MV-4-11 (cell line): ENCODE data around the gene KRT5.

ENCODE experiments used
- DNase-seq: peaks from one replicate; lab custom pipeline; 2025; lab: John Stamatoyannopoulos, UW

The KRT5 gene

DNA sequence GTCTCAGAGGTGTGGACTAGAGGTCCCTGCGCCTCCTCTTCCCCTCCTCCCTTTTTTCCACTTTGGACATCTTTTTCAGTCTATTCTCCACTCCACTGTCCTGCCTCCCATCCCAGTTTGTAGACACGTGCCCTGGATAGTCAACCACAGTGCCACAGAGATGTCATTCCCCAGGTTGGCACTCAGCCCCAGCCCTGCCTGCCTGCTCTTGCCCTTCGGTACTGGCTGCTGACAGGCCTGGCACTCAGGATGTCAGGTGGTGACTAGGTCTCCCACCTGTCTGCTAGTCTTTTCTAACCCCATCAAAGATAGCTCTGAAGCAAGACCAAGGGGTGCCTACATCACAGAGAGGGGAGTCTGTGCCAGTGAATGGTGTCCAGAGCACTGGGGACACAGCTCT is 16.9 kb upstream of the KRT5 start:
- no peak for DNase-seq

- DNase-seq, result no peak
Measured at GRCh38 chr12:52535574-52535973, 15.4 kb upstream of the KRT5 start.

- DNase-seq, result no peak
Measured at GRCh38 chr12:52534482-52534881, 14.3 kb upstream of the KRT5 start.

- peak; percentile 2 for DNase-seq
Measured at GRCh38 chr12:52533686-52534470, 13.7 kb upstream of the KRT5 start.

DNA sequence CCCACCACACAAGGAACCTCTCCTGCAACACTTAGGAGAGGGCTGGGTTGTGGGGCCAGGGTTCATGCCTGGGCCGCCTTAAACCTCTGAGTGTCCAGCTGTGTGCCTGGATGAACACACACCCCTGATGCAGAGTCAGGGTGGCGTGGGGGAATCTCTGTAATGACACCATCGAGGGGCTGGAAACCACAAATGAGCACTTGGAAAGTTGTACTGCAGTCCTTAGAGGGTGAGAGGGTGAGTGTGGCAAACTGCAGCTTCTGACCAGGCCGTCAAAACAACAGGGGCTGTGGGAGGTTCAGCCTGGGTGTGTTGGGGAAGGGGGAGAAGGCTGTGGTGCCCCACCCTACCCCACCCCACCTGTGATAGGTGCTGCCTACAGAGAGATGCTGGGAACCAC is 12.4 kb upstream of the KRT5 start:
- peak; percentile 33 for DNase-seq

DNA sequence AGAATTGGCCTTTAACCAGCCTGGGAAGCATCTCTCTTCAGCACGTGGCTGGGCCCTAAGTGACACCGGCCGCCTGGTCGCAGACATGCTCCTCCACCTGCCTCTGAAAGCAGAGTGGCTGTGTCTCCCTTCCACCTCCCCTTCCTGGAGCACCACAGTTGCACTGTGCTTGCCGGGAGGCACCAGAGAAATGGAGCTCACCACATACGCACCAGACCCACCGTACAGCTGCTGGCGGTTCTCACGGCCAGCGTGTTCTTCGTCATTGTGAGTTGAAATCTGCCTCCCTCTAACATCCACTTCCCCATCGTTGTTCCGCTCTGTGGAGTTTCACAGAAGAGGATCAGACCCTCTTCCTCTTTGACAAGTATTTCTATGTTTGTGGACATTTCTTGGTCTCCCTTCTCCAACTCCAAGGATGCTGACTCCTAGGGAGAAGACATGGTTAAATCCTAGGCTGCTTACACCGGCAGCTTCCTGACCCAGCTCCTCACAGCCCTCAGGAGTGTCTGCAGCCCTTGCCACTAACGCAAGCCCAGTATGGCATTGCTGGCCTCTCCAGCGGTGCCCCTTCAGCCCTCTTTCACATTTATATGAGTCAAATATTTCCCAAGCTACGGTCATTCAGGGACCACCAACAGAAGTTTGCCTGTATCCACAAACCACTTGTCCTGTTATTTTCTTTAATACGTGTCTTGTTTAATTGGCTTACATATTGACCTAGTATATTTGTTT is 11.5 kb upstream of the KRT5 start:
- DNase-seq, result peak; percentile 93

DNA sequence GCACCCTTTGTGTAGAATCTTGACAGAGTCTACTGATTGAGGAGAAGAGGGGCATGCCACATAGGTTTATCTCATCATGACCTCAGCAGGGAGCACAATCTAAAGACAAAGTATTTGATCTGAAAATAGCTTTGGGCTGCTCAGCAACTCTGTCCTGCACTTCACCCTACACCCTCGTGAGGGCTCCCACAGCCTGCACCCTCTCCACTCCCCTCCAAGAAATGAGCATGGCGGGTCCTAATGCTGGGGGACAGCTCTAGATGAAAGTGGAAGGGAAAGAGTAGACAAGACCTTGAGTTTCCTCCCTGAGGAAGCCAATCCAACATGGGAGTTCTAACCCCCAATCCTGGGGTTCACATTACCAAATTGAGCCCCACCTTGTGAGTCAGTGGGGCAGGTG is 10.7 kb upstream of the KRT5 start:
- no peak for DNase-seq

DNA sequence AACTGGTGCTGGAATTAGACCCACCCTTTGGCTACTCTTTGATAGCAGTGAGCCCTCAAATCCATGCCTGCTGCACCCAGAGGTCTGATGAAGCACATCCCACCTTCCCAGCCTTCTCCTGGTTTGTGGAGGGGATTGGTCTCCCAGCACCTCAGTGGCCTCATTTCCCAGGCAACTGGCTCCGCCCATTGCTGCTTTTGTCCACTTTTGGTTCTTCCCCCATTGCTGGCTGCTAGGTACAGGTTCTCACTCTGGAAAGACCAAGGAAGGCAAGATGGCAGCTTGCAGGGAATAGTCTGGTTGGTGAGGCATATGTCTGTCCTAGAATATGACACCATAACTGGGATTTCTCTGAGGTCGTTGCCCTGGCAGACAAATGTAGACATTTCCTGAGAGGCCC is 10.2 kb upstream of the KRT5 start:
- no peak for DNase-seq

GRCh38 chr12:52529846-52530245 is 9.7 kb upstream of the KRT5 start:
- DNase-seq, result no peak

DNA sequence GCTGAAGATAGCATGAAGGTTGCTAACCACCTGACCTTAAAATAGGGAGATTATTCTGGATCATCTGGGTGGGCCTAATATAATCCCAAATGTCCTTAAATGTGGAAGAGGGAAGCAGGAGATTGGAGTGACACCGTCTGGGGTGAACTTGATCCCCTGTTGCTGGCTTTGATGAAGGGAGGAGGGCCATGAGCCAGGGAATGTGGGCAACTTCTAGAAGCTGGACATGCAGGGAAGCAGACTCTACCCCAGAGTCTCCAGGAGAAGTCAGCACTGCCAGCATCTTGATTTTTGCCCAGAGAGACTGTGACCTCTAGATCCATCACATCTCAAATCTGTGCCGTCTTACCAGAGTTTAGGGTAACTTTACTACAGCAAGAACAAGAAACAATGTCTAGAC is 9.2 kb upstream of the KRT5 start:
- no peak for DNase-seq

- DNase-seq, result no peak
Measured at GRCh38 chr12:52528641-52529143, 8.5 kb upstream of the KRT5 start.

DNA sequence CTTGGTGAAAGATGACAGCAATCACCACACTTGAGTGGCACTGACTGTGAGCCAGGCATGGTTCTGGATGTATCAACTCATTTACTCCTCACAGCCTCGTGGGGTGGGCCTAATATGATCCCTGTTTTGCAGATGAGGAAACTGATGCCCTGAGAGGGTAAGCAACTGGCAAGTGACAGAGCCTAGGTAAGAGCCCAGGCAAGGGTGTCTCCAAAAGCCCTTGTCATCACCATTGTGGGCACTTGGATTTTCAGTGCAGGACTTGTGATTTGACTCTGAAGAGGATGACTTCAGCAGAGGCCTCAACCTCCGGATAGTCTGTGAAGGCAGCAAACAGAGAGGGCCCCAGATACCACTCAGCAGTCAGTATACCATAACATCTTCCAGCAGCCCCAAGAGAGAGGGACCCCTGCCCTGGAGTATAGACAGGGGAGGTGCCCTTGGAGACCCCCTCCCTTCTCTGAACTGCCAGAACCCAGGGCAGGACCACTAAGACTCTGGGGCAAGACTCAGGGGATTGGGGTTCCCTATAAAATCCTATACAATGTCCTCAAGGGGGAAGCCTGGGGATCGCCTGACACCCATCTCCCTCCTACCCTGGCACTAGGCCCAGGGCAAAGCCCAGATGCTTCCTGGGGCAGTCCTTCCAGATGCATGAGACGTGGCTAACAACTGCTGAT is 7.1 kb upstream of the KRT5 start:
- no peak for DNase-seq

DNA sequence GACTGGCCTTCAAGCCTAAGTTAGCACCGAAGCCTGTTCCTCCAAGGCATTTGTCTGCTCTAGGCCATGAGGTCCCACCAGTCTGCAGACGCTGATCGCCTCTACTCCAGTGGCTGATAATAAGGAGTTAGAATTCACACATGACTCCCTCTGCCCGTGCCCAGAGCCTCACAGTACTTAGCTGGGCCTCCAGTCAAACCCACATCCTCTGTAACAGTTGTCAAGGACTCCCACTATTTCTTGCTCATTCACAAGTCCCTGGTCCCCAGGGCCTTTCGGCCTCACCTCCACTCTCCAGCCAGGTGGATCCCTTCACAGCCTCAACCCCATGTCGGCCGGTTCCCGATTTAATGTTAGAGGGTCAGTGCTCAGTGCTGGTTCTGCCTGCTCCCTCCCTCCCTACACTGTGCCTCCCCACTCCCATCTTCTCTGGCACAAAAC is 6.3 kb upstream of the KRT5 start:
- DNase-seq, result no peak

GRCh38 chr12:52525661-52526499 is 5.7 kb upstream of the KRT5 start:
- no peak for DNase-seq

DNA sequence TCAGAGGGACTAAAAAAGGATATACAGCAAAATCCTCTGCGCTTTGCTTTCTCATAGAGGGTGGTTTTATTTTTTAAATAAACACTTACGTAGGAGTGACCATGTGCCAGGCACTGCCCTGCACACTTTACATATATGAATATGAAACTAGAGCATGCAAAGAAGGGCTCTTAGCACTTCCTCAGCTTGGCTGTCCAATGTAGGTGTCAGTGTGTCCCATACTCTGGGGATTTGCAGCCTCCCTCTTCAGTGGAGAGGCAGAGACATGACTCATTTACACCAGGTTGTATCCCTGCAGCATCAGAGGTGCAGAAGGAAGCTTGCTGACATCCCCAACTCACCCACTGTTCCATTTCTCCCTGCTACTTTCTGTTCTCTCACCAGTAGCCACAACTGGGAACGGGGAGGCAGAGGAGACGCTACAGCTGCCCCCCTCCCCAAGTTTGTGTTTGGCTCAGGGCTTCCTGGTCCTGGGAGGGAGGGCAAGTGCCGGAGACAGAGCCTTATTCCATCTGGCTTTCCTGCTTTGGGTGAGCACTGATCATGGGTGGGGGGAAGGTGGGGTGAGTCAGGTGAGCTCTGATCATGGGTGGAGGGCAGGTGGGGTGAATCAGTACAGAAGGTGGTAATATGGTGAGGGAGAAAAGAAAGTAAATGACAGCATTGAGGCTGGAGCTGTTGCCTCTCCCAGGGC is 4.9 kb upstream of the KRT5 start:
- DNase-seq, result no peak

DNA sequence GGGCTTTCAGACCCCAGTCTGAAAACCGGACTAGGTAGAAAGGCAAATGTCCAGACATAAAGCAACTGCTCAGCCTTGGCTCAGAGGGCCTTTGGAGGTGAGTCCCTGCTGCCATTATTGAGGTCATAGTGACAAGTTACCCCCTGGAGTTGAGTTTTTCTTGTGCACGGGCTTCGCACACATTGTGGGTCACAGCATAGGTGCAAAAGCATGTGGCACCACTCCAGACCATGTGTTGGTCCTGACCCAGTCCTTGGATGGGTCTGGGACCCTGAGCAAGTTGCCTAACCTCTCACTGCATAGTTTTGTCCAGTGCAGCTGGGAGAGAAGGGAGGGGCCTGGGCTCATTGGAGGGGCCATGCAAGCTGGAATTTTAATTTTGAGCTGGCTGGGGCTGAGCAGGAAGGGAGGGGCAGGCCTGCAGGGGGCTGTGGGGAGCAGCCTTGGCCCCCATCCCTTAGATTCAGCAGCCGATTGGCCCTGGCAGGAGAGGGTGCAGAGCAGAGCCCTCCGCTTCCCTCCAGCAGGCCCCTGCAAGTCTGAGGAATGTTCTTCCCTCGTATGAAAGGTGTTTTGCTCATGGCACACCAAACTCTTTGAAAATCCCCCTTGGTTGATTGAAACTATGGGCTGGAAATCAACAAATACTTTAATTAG is 4.2 kb upstream of the KRT5 start:
- no peak for DNase-seq

DNA sequence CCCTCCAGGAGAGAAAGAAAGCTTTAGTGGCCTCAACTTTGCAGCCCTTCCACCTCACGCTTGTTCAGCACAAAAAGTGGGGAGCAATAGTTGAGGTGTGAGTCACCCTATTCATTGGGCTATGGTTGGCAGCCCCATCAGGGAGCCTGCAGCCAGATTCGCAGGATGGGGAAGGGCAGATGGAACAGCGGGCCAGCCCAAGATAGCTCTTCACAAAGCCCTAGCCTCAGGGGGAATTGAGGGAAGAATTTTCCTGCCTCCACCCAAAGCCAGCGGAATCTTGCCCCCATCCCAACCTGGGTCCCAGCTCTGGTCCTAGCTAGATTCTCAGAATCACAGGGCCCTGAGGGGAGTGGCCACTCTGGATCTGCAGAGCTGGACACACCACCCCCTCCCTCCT is 3.6 kb upstream of the KRT5 start:
- DNase-seq, result no peak

DNA sequence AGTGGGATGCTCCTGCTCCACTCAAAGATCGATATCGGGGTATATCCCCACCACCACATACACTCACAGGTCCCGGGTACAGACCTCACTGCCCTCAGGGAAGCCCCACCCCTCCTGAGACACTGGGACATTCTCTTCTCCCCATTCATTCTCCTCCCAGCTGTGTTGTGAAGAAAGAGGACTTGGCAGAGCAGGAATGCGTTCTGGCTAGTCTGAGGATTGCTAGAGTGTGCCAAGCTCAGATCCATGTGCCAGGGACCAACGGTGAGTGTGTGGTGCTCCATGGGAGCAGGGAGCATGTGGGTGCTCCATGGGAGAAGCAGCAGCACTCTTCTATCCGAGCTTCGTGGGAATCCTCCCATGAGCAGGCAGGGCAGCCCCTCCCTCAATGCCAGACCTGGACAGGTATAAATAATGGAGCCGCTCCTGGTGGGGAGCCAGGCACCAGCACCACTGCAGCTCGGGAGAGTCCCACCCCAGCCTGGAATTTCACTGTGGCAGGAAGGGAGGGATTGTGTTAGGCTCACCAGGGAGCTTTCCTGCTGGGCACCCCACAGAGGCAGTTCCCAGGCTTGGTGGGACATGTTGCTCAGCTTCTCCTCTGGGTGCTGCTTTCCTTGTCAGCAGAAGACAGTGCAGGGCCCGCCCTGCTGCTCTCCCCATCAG is 2.3 kb upstream of the KRT5 start:
- DNase-seq, result no peak

DNA sequence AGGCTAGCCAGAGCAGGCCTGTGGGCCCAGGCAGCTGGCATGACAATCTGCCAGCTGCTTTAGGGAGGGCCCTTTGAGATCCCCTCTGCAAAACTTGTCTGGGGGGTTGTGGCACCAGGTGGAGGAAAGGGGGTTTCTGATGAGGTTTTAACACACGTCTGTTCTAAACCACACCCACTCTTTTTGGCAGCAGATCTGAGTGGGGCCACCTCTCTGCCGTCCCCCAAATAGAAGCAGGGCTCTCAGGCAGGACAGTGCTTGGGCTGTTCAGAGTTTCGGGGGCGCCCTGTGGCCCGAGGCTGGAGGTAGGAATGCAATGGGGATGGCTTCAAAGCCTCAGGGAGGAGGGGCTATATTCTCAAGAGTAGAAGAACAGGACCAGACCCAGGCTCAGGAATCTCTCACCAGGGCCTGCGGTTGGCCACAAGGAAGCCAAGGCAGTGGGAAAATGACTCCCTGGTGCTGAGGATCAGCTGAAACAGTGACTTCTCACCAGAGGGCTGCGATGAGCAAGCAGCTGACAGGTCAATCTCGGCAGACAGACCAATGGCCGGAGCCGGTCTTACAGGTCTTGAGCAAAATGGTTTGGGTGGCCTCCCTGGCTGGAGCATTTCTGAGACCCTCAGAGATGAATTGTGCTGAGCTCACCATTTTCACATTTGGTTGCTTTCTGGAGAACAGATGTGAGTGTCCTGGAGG is 1.5 kb upstream of the KRT5 start:
- DNase-seq, result no peak

DNA sequence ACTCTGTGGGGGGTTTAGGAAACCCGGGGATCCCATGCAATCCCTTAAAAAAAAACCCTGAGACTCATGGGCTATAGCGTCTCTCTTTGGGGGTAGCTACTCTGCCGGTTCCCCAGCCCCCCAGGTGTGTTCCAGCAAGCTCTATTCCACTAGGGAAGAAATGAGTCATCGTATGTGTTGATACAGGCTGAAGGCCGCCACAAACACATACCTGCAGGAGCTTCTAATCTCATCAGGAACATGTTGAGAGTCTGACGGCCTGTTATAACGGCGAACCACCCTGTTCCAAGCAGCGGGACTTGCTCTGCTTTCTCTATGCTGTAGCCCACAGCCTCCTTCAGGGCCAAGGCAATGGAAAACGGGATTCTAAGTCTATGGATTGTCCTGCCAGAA is 977 bp upstream of the KRT5 start:
- no peak for DNase-seq
